ENCODE measurements around the gene ARL8A. TPM values are rescaled to one million over a fixed set of nuclear protein-coding genes. Genes with fewer than 3 reads are reported as not detected.
"Not testable (repeated sequence)": the region's sequence is repeated elsewhere in the genome, so short reads cannot be mapped to it uniquely, and the experiment has no call there.

The ARL8A gene
- total RNA-seq, 3 donors from 2014 or later = 36.3 to 69.6 (median 41.2) TPM

- intact Hi-C loops (cut with DNase I, micrococcal nuclease) = no loop called here
- Histone ChIP-seq H3K4me3 (no peak overlapping the region), H3K9me3 (no peaks in the 10 kb centered on the region), H3K36me3 (ENCODE audit: low read depth) (no peaks in the 10 kb centered on the region), H3K4me1 (ENCODE audit: low read depth) (no peaks in the 10 kb centered on the region)
- DNase-seq = no peak
- ATAC-seq = no peak
- TF ChIP-seq, protein P1, sequence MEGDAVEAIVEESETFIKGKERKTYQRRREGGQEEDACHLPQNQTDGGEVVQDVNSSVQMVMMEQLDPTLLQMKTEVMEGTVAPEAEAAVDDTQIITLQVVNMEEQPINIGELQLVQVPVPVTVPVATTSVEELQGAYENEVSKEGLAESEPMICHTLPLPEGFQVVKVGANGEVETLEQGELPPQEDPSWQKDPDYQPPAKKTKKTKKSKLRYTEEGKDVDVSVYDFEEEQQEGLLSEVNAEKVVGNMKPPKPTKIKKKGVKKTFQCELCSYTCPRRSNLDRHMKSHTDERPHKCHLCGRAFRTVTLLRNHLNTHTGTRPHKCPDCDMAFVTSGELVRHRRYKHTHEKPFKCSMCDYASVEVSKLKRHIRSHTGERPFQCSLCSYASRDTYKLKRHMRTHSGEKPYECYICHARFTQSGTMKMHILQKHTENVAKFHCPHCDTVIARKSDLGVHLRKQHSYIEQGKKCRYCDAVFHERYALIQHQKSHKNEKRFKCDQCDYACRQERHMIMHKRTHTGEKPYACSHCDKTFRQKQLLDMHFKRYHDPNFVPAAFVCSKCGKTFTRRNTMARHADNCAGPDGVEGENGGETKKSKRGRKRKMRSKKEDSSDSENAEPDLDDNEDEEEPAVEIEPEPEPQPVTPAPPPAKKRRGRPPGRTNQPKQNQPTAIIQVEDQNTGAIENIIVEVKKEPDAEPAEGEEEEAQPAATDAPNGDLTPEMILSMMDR (IDR thresholded peaks at IDR 0.05) = no peak
Observed at GRCh38 chr1:202171292-202172014, 26.9 kb upstream of the ARL8A start.

- Histone ChIP-seq H3K4me1 (ENCODE audit: low read depth) (no peaks in the 10 kb centered on the region), H3K36me3 (ENCODE audit: low read depth) (no peaks in the 10 kb centered on the region), H3K4me3 (no peak overlapping the region), H3K9me3 (no peaks in the 10 kb centered on the region)
- intact Hi-C loops (cut with DNase I, micrococcal nuclease) = no loop called here
- DNase-seq (no peak), ATAC-seq (peak; percentile 7)
- TF ChIP-seq, protein P1 (IDR thresholded peaks at IDR 0.05) = no peak
Observed at GRCh38 chr1:202170726-202171125, 26.2 kb upstream of the ARL8A start.

GRCh38 chr1:202168861-202169260, 24.3 kb upstream of the ARL8A start:
- Histone ChIP-seq H3K4me1 (ENCODE audit: low read depth) (no peaks in the 10 kb centered on the region), H3K9me3 (no peaks in the 10 kb centered on the region), H3K4me3 (no peak overlapping the region), H3K36me3 (ENCODE audit: low read depth) (no peaks in the 10 kb centered on the region)
- TF ChIP-seq, protein P1 (IDR thresholded peaks at IDR 0.05) = no peak
- ATAC-seq (no peak), DNase-seq (no peak)
- intact Hi-C loops (cut with DNase I, micrococcal nuclease) = no loop called here

DNA sequence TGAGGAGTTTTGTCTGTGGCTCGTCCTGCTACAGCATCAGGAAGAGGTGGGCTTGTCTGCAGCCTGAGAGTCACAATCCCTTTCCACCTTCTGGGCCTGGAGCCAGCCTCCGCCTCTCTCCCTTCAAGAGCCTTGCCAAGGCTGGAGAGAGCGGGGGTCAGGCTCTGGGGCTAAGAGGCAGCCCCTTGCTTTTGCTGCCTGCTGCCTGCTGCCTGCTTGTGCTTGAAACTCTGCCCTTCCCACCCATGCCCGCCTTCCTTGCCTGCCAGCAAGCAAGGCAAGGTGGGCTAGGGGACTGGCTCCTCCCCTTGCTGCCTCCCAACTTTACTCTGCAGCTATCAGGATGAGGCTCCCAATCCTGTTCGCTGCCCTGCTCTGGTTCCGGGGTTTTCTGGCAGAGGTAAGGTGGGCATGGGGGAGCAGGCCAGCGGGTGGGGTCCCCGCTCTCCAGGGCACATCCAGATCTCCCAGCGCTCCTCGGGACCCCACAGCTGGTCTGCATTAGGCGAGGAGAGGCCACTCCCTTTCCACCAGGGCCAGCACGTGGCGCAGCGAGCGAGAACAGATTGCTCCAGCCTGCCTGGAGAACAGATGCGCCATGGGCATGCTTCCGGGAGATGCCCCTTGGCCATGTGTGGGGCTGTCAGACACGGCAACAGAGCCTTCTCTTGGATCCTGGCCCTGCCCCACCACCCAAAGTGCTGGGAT, 23.3 kb upstream of the ARL8A start:
- intact Hi-C loops (cut with DNase I, micrococcal nuclease) = no loop called here
- ATAC-seq (peak; percentile 19), DNase-seq (no peak)
- H3K4me1 ChIP-seq (ENCODE audit: low read depth) = peaks cover 3% of the 10 kb centered on the region
- TF ChIP-seq, protein P1 (IDR thresholded peaks at IDR 0.05) = no peak
- H3K4me3 ChIP-seq = no peak overlapping the region
- H3K9me3 ChIP-seq = no peaks in the 10 kb centered on the region
- no peaks in the 10 kb centered on the region for H3K36me3 ChIP-seq (ENCODE audit: low read depth)

DNA sequence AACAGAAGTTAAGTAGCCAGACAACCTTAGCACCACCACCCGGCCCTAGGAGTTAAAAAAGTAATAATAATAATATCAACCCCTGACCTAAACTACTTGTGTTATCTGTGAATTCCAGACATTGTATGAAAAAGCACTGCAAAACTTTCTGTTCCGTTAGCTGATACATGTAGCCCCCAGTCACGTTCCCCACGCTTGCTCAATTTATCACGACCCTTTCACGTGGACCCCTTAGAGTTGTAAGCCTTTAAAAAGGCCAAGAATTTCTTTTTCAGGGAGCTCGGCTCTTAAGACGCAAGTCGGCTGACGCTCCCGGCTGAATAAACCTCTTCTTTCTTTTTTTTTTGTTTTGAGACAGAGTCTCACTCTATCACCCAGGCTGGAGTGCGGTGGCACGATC, 22.5 kb upstream of the ARL8A start:
- H3K36me3 ChIP-seq (ENCODE audit: low read depth); H3K4me1 ChIP-seq (ENCODE audit: low read depth); DNase-seq; H3K4me3 ChIP-seq; H3K9me3 ChIP-seq; ATAC-seq; intact Hi-C loops (cut with DNase I, micrococcal nuclease): not testable (repeated sequence)
